GM12801 (cell line): ENCODE data around the gene ZDHHC3.

Experiments used
- CTCF ChIP-seq: IDR thresholded peaks from one replicate; pipeline ENCODE4 v1.5.1; 2011; ENCODE audit warnings: control low read depth; ENCODE audit not compliant: insufficient read length; ENCODE audit errors: extremely low read depth

The ZDHHC3 gene

GRCh38 chr3:44880284-44880683 is 95.7 kb downstream of the ZDHHC3 start:
- TF ChIP-seq CTCF: no peak

- TF ChIP-seq CTCF: no peak
Measured at GRCh38 chr3:44877333-44877732, 98.6 kb downstream of the ZDHHC3 start.

- TF ChIP-seq CTCF: no peak
Measured at GRCh38 chr3:44875596-44875995, 100.4 kb downstream of the ZDHHC3 start.
